SW 1271 (cell line): ENCODE data around the gene SATB1.

Experiments
- DNase-seq, 2 experiments: peaks; one replicate each; lab custom pipeline; 2025; lab: John Stamatoyannopoulos, UW

The SATB1 gene

DNA sequence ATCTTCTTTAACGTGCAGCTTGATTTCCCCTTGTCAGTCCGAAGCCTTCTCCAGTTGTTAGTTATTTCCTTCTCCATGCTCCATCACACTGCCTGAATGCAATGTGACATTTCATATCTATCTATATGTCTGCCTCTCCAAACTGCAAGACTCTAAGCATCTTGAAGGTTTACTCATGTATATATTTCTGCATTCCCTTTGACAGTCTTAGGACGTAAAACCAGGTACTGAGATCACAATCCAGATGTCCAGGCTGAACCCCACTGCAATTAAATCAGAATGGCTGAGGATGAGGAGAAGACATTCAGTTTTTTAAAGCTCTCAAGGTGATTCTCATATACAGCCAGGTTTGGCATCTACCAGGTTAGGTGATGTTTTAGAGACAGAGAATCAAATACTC, 6.1 kb upstream of the SATB1 start:
- no peak for DNase-seq

DNA sequence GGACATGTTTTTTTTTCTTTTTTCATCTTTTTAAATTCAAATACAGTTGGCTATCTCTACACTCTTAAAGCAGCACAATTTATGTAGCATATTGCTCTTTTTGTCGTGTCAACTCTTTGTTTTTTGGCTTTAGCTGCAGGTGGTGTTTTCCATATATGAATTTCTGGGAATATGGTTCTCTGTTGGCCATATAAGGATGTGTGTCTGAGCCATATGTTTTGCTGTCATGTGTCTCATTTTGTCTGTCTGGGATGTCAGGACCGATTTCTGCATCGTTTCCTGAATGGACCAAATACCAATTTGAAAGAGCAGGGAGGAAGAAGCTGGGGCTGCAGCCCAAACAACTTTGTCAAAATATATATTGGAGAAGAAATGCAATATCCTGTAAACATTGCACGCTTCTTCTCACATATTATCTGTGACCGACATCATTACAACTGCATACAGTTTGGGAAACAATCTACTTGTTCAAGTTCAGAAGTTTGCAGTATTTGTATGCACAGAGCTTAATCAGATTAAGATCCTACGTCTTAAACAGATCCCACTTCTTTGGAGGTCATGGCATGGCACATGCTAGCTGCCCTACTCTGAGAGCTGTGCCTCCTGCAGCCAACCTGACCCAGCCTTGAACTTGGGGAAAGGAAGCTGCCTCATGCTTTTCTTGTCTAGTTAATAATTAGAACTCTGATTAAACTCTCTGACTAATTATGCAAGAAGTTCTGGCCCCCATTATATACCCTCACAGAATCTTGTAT, 4.0 kb upstream of the SATB1 start:
- no peak for DNase-seq

DNA sequence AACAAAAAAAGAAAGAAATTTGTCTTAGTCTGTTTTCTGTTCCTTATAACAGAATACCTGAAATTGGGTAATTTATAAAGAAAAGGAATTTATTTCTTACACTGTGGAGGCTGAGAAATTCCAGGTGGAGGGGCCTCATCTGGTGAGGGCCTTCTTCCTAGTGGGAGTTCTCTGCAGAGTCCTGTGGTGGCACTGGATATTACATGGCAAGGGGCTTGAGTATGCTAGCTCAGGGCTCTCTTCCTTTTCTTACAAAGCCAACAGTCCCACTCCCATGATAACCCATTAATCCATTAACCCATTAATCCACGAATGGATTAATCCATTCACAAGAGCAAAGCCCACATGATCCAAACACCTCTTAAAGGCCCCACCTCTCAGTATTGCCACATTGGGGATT, 2.9 kb upstream of the SATB1 start:
- DNase-seq, result no peak

DNA sequence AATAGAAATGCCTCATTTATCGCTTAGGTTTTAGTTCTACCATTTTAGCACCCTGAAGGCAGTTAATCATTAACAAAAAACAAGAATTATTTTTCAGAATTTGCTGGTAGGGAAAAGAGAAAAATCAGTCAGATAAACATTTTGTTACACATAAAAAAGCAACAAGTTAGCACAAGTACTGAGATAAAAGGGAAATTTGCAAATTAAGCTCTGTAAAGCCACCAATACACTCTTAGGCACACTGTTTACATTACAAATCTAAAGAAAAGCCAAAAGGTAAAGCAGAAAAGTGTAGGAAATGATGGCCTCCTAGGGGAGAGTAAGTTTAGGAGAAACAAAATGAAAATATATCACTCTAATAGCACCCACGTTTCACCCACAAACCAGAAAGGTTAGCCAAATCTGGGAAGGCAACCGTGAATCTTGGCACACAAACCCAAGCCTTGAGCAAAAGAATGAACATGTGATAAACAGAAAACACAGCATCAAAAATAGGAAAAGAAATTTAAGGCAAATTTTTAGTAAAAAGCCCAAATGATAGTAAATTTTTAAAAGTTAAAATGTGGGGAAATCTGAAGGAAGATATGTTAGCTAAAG, 1.6 kb upstream of the SATB1 start:
- DNase-seq, result no peak

DNA sequence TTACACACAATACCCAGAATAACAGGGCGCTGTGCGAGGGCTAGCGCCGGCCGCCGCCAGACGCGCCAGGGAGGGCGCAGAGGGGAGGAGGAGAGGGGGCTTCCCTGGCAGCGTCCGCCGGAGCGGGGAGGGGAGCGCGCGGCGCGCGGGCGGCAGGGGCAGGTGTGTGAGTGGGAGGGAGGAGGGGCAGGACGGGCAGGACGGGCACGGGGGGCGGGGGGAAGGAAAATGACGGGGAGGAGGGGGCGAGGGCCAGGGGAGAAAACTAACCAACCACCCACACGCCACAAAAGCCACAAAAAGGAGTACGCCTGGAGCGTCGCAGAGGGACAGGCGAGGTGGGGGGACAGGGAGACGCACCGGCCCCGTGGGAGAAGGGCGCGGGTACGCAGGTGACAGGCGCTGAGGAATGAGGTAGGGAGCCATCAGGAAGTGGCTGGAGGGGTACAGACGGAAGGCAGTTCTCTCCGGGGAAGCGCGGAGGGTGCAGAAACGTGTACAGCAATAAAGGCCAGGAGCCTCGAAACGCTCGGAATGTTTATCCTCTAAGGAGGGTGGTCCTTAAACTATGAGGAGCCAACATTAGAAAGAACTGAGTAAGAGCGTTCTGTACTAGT, 610 bp upstream of the SATB1 start:
- no peak for DNase-seq

DNA sequence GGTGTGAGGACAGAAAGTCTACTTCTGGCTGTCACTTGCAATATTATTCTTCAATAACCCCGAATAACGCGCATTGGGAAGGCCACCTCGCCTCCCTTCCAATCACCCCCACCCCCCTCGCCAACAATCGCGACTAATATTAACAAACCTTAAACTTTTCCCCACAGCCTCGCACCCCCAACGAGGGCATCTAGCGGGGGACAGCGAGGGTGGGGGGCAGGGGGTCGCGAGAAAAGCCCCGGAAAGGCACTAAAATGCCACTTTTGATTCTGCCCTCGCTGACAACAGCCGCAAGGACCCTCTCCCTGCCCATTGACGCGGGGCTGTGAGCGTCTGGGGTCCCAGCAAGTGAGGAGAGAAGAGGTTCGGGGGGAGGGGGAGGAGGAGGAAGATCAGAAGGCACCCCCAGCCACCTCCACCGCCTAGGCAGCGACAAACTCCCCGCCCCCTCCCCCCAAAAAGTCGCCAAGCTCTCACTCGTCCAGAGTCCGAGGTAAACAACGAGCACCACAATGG, 868 bp downstream of the SATB1 start:
- no peak for DNase-seq

DNA sequence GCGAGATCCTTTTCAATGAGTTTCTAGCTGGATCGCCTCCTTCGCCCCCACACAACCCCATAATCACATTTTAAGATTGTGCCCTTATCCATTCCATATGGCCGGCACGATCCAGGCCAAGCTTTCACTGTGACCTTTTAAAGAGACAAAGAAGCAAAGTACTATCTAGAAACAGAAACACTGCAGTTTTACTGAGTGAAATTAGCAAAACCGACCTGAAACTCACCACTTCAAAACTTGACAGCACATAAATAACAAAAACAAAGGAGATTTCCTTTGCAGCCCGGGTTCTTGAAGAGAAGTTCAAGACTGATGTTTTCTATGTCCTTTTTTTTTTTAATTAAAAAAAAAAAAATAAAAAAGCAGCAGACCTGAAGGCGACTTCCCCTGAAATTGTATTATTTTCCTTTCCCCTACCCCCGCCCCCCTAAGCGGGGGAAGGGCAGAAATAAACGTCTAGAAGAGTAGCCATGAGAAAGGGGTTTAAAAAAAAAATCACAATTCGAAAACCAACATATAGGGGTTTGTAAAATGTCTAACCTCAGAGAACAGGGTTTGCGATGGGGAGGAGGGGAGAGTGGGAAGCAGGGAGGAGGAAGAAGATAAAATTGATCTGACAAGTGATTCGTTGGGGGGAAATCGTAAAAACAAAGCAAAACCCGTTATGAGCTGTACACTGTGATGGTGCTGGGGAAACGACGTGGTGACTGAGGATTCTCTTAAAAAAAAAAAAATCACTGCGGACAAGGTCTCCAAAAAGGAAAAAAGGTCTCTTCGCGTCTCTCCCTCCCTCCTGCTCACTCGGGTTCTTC, 1.5 kb downstream of the SATB1 start:
- DNase-seq, result peak in 1 of 2 experiments; percentile 62

DNA sequence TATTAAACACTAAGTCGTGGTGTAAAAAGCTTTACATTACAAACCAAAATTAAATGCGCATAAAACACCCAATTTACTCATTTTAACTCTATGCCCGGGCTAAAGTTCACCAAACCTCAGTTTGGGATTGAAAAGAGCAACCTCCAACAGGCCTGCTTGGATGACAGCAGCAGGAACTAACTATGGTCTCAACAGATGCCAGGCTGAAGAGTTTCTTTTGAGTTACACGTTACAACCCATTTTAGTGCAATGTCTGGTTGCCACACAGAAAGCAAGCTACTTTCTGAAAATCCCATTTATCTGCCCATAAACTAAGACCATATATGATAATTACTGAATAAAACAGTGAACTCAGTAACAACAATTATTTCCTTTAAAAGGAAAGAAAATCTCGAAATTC, 2.2 kb downstream of the SATB1 start:
- DNase-seq, result no peak

DNA sequence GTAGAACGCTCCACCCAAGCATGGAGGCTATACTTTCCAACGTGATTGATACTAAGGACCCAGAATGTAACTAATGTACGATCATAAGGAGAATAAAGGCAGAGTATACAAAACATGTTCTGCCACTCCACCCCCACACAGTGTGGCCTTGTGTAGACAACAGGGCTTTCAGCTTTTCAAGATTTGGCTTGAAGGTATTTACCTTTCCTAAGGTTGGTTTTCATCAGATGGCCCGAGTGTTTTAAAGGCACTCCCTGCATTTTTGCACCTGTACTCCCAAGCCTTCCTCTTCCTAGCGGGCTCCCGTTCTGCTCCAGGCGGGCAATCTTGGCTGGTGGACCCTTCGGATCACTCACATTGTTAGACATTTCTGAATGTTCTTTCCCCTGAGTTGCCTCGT, 4.6 kb downstream of the SATB1 start:
- DNase-seq, result no peak

DNA sequence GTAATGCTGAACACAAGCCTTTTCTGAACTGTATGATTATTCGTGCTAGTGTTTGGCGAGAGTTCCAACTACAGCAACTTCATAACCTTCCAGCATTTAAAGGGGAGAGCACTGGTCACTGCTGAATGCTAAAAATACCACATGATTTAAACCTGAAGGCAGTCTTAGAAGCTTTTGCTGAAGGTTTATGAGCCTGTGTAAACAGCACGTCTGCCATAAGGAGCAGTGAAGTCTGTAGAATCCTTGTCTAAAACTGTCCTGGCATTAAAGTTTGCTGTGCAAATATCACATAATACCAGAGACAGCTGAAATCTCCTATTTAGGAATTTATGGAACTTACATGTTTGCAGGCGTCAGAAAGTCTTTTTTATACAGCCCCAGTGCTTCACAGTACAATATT, 5.9 kb downstream of the SATB1 start:
- no peak for DNase-seq

DNA sequence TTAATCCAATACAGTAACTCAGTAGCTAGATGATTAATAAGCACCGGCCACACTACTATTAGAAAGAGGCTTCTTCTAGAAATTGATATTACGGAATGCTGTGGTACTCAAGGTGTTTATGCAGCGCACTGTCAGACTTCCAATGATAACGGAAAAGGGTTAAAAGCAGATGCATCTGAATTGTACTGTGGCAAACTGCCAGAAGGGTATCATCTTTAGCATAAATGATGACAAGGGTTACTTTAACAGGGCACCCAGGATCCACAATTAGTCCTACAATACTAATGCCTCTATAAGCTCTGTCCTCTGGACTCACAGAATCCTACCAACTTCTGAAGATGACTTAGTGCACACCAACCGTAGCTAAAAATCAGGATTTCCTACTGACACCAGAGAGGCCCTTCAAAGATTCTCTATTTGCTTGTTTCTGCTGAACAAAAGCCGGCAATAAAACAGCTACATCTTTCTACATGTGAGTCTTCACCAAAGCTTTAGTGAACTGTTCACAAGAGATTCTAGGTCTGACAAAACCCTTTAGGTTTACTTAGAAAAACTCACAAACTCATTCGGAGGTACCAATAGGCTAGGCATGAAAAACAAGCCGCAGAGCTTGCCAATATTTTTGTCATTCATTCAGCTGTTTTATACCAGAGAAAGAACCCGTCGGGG, 7.1 kb downstream of the SATB1 start:
- DNase-seq, result no peak

DNA sequence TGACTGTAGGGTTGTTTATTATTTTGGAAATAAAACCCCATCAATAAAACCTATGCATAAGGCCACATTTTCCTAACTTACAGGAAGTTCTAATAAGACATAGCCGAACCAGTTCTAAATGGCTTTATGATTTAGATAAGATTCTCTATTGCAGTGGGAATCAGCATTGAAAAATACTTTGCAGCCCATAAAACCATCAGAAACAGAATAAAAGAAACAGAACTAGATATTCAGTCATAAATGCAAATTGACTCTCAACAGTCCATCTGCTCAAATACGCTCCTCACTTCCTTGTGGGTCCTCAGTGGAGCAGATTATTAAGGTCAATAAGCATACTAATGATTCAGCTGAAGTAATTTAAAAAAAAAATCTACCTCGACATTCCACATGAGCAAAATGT, 8.8 kb downstream of the SATB1 start:
- DNase-seq, result no peak

DNA sequence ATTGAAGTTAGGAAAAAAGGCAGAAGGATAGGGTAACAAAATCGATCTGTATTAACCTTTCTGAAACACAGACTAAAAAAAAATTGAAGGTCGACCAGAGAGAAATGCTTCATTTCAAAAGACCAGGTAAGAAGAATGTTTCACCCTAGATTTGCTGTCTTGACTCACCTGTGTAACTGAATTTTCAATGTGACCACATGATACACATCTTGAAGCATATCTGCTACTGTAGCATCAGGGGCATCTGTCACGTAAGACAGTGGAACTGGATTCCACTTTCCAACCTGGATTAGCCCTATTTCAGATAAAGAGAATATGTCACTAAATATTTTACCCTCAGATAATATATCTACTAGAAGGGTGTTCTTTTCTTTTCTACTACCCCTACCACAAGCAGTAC, 9.3 kb downstream of the SATB1 start:
- DNase-seq, result no peak

DNA sequence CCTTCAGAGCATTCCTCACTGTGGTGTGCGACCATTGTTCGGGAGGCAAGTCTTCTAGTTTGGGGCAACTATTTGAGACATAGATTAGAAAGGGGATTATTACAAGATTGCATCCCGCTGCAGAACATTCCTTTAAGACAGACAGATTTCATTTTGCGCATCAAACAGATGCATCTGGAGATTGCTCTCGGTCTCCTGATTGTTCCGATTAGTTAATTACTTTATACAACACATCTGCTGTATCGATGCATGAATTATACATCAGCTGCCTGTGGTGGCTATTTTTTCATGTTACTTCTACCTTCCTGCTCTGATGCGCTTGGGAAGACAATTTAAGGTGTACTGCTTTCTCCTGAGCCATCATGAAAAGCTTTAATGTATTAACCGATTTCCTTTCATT, 10.0 kb downstream of the SATB1 start:
- DNase-seq, result no peak

DNA sequence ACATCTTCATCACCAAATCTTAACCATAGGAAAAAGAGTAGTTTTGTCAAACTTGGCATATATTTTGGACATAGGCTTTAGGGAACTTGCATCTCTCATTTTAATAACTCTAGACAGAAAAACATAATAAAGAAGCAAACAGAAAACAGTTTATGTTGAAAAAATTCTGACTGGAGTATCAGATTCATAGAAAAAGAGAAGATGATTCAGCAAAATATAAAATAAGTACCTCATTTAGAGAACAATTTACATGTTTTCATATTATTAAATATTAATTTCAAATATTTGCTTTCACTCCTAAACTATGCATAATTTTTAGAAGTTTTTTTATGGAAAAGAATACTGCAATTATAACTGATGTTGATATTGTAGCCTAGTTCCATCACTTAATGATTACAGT, 12.5 kb downstream of the SATB1 start:
- DNase-seq, result no peak

DNA sequence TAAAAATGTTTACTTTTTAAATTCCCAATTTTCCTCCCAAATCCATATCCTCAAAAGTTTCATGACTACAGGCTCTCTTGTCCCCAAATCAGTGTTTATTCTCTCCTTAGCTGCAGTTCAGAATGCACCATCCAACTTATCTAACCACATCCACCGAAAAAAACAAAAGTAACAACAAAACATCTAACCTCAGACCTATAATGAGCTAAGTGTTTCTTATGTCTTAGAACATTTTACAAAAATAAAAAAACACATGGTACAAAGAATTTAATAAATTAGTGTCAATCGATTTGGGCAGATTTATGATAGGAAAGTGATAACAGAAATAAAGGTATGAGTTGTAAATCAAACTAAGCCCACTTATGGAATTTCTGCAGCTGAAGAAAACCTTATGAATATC, 13.6 kb downstream of the SATB1 start:
- no peak for DNase-seq

DNA sequence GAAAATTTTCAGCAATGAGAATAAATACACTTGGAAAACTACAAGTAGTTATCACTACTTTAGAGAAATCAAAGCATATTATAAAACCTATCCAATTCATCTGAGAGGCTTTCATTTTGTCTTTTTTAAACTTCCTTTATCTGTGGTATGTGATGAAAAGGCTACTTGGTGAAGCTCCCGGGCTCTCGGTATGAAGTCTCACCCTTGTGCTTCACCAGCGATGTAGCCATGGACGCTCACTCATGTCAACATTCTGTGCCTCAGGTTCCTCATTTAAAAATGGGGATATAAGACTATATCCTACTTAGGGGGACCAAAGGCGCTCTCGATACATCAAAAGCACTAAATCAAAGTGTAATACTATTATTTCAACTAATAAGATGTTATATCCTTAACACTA, 14.9 kb downstream of the SATB1 start:
- DNase-seq, result no peak

DNA sequence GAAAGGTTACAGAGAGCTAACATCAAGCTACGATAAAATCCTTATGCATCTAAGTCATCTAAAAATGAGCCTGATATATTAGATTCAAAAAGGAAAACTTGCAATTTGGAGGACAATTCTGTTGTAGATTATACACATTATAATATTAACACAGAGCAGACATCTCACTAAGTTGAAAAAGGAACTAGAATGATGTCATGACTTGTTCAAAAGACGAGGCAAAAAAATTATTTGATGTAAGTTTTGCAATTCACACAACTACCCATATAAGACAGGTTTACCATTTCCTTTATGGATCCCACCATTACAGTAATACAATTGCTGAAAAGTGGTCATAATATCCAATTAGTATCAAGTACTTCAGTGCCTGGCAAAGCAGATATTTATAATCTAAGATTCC, 15.9 kb downstream of the SATB1 start:
- DNase-seq, result no peak

DNA sequence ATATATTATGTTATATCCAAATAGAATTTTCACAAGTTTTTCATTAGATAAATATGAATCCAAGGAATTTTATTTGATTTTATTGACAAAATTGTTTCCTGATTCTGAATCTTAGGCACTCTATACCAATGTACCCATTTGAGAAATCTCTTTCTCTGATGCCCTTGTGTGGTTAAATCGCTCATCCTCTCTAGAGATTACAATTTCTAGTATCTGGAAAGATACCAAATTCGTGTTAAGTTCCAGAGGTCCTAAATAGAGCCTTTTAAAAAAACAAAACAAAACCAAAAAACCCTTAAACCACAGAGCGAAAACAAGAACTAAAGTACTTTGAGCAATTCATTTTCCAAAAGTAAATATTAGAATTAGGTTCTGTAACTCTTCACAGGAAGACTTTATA, 20.0 kb downstream of the SATB1 start:
- DNase-seq, result no peak

DNA sequence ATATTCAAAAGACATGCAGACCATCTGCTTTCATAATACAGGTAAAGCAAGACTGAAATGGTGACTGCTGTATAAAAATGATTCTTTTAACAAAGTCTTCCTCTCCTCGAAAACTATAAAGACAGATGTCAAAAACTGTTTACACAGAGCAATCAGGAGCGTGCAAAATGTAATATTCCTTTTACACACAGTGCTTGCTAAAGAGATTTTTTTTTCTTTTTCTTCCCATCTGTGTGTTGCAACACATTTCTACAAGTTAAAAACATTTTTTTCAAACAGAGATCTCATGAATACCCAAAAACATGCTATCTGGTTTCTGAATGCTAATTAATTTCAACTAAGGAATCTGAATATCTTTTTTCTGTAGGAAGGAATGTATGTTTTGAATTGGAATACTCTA, 22.1 kb downstream of the SATB1 start:
- DNase-seq, result no peak

DNA sequence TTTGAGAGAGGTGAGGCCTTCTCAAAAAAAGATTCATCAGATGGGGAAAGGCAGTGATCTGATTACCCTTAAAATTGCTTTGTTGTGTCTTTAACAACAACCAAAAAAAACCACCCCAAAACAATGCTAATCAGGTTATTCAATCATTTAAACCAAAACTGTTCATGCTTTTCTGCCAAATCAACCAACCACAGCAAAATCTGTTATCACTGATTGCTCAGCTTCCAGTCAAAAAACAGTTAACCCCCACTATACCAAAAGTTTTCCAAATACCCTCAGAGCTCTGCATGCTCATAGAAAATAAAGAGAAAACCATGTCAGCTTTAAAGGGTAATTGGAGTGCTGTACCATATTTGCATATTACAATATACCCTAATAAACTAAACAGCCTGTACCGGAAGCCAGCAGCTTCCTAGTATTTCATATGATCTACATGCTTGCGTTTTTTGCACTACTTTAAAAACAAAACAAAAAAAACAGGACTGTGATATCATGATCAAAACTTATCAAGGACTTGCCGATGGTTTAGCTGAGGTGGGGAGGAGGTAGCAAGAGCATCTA, 22.8 kb downstream of the SATB1 start:
- DNase-seq, result no peak
